H1 (cell line): ENCODE results near the gene ZNF407.

Experiments used
- CHD1 ChIP-seq: IDR thresholded peaks from 2 replicates; pipeline ENCODE4 v1.6.1; 2012; ENCODE audit warnings: low read depth, low read length, improper control_type of control experiment
- CTCF ChIP-seq, 3 experiments: IDR thresholded peaks; 1 replicate in 2 of 3; 2 replicates in 1 of 3; pipeline versions ENCODE4 v1.5.1 to v1.6.1; 2011; ENCODE audit warnings: low read length in 3 of 3, mild to moderate bottlenecking in 3 of 3, inconsistent platforms in 2 of 3, low read depth in 1 of 3, moderate library complexity in 1 of 3; ENCODE audit not compliant: insufficient read depth in 1 of 3; ENCODE audit errors: control extremely low read depth in 1 of 3
- E2F6 ChIP-seq: IDR thresholded peaks from 2 replicates; pipeline ENCODE4 v1.6.1; 2012; ENCODE audit warnings: inconsistent platforms
- EGR1 ChIP-seq: IDR thresholded peaks from 2 replicates; pipeline ENCODE4 v1.6.1; 2011; ENCODE audit warnings: low read depth, low read length, borderline replicate concordance
- HDAC2 ChIP-seq, 2 experiments: fragments of 300-600 bp in 1 of 2; sonication (generic) in 1 of 2; IDR thresholded peaks; 2 replicates each; pipeline ENCODE4 v1.6.1; 2011 to 2012; ENCODE audit warnings: low read depth in 2 of 2, low read length in 2 of 2, mild to moderate bottlenecking in 2 of 2, moderate library complexity in 2 of 2, borderline replicate concordance in 1 of 2, inconsistent platforms in 1 of 2
- JUND ChIP-seq: IDR thresholded peaks from 2 replicates; pipeline ENCODE4 v1.6.1; 2011; ENCODE audit warnings: mild to moderate bottlenecking, improper control_type of control experiment, low read length
- POLR2AphosphoS5 ChIP-seq: IDR thresholded peaks from 2 replicates; pipeline ENCODE4 v1.6.1; 2011; ENCODE audit warnings: low read depth, low read length
- RAD21 ChIP-seq, 2 experiments: IDR thresholded peaks in 1 of 2; conservative IDR thresholded peaks in 1 of 2; 2 replicates each; pipeline ENCODE4 v1.6.1; 2011; ENCODE audit warnings: low read depth in 2 of 2, low read length in 2 of 2, improper control_type of control experiment in 1 of 2, inconsistent platforms in 1 of 2, mild to moderate bottlenecking in 1 of 2, moderate library complexity in 1 of 2
- SP2 ChIP-seq: IDR thresholded peaks from 2 replicates; pipeline ENCODE4 v1.6.1; 2012; ENCODE audit warnings: mild to moderate bottlenecking, low read length, inconsistent platforms

- no peak for TF ChIP-seq CTCF (IDR thresholded peaks at IDR 0.05; ENCODE audit: control extremely low read depth in 1 of 3, insufficient read depth in 1 of 3, low read depth in 1 of 3, low read length in 3 of 3)
- TF ChIP-seq EGR1, result no peak
- TF ChIP-seq CHD1, result no peak
- TF ChIP-seq SP2, result no peak
- TF ChIP-seq HDAC2 (IDR thresholded peaks at IDR 0.05; ENCODE audit: borderline replicate concordance in 1 of 2, low read depth in 2 of 2, low read length in 2 of 2), result no peak
- no peak for TF ChIP-seq POLR2AphosphoS5
- TF ChIP-seq RAD21 (IDR thresholded peaks at IDR 0.05 in 1 of 2, conservative IDR thresholded peaks at IDR 0.05 in 1 of 2; ENCODE audit: low read depth in 2 of 2, low read length in 2 of 2), result no peak
- no peak for TF ChIP-seq E2F6
- TF ChIP-seq JUND, result no peak
Measured at GRCh38 chr18:75034937-75035336, 437.3 kb downstream of the ZNF407 start.
